Smooth muscle cell (in vitro differentiated cells): Measurements from ENCODE around the gene GPR4. TPM values are rescaled to one million over a fixed set of nuclear protein-coding genes. Genes with fewer than 3 reads are reported as not detected.

ENCODE experiments used
- DNase-seq: peaks from one replicate; lab custom pipeline; 2025; ENCODE audit not compliant: unreplicated experiment; lab: John Stamatoyannopoulos, UW
- H2AFZ ChIP-seq: fragments of 200-600 bp; sonication (generic); 2 replicates; pipeline ENCODE4 v1.6.0; 2016; ENCODE audit warnings: antibody characterized with exemption, low read depth, mild to moderate bottlenecking
- H3F3A ChIP-seq: fragments of 200-600 bp; sonication (generic); 2 replicates; pipeline ENCODE4 v1.6.0; 2017; ENCODE audit warnings: antibody characterized with exemption, low read depth
- H3K27ac ChIP-seq: fragments of 200-600 bp; sonication (generic); 2 replicates; pipeline ENCODE4 v1.5.1; 2016; ENCODE audit warnings: low read depth, mild to moderate bottlenecking
- H3K27me3 ChIP-seq: fragments of 200-600 bp; sonication (generic); 2 replicates; pipeline ENCODE4 v1.6.1; 2016; ENCODE audit warnings: low read depth, mild to moderate bottlenecking
- H3K36me3 ChIP-seq: fragments of 200-600 bp; sonication (generic); 2 replicates; pipeline ENCODE4 v1.5.1; 2016; ENCODE audit warnings: low read depth
- H3K4me1 ChIP-seq: fragments of 200-600 bp; sonication (generic); 2 replicates; pipeline ENCODE4 v1.5.1; 2016; ENCODE audit warnings: low read depth
- H3K4me2 ChIP-seq: fragments of 200-600 bp; sonication (generic); 2 replicates; pipeline ENCODE4 v1.6.0; 2016; ENCODE audit warnings: mild to moderate bottlenecking
- H3K4me3 ChIP-seq: fragments of 200-600 bp; sonication (generic); 2 replicates; pipeline ENCODE4 v1.5.1; 2016; ENCODE audit warnings: mild to moderate bottlenecking
- H3K79me2 ChIP-seq: fragments of 200-600 bp; sonication (generic); 2 replicates; pipeline ENCODE4 v1.6.0; 2016; ENCODE audit warnings: low read depth, mild to moderate bottlenecking
- H3K9ac ChIP-seq: fragments of 200-600 bp; sonication (generic); 2 replicates; pipeline ENCODE4 v1.6.0; 2016; ENCODE audit warnings: low read depth
- H3K9me3 ChIP-seq: fragments of 200-600 bp; sonication (generic); replicated peaks from 2 replicates; pipeline ENCODE4 v1.5.1; 2016; ENCODE audit warnings: low read depth
- H4K20me1 ChIP-seq: fragments of 200-600 bp; sonication (generic); 2 replicates; pipeline ENCODE4 v1.6.0; 2016; ENCODE audit warnings: low read depth
- CTCF ChIP-seq: fragments of 200-600 bp; sonication (generic); IDR thresholded peaks from 2 replicates; pipeline ENCODE4 v1.5.1; 2017; ENCODE audit warnings: borderline replicate concordance, mild to moderate bottlenecking, antibody characterized with exemption; ENCODE audit not compliant: insufficient read depth, poor library complexity, severe bottlenecking
- WGBS: methylation state at CpG from one replicate; pipeline ENCODE4 v1.1.7; 2016; ENCODE audit warnings: low lambda C conversion rate; 5-methylcytosine and 5-hydroxymethylcytosine counted together
- polyA plus RNA-seq: library from polyadenylated mRNA; unstranded; fragments of >200 nt; fragmentation: Nextera tagmentation; extraction: Ambion mirVana; gene quantifications from 2 replicates; pipeline ENCODE4 v1.2.1, GENCODE V29; 2016
- total RNA-seq: library from RNA; depleted of rRNA; stranded (reverse); fragments of >200 nt; gene quantifications from 2 replicates; pipeline ENCODE4 v1.2.3, GENCODE V29; 2014

GPR4 gene
- total and polyA plus RNA-seq, 2 experiments from 2014 or later: not detected

DNA sequence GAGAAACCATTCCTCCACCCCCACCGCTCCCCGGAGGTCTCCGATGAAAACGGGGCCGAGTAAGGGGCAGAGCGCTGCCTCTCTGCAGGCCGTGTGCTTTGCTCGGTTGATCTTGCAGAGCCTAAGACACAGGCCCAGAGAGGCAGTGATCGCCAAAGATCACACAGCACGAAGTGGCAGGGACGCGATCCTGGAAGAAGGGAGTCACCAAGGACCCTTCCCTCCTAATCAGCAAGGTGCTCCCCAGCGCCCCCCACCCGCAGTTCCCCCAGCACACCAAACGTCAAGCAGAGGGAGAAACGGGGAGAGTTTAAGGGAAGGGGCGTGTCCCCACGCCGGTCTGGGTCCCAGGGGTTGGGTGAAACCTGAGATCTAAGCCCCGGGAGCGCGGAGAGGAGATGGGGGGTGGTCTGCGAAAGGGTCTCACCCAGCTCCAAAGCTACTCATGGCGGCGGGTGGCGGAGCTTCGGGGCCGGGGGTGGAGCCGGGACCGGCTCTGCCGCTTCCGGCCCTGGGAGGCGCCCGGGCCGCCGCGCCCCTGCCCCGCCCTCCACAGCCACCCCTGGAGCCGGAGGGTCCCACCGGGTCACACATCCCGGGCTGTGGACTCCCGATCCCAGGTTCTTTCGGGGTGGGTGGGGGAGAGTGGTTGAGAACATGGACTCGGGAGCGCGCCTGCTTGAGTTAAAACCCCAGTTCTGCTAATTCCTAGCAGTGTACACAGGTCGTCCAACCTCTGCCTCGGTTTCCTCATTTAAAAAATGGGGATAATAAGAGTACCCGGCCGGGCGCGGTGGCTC is 37.1 kb upstream of the GPR4 start, which contains the start of gene EML2:
Gene EML2, minus strand, starts transcription at position 468 of the 800 bp plus-strand sequence. Its CDS starts 21 bp downstream, at position 447.
- peak within 1 kb of the TSS; percentile 73 for H3K4me3 ChIP-seq
- H3K9ac ChIP-seq: peak within 1 kb of the TSS; percentile 32
- TF ChIP-seq CTCF: peak; percentile 8
- peak within 1 kb of the TSS; percentile 89 for H2AFZ ChIP-seq
- no peak for DNase-seq
- no peaks in the 10 kb centered on the region for H4K20me1 ChIP-seq
- peak within 1 kb of the TSS; percentile 95 for H3K4me2 ChIP-seq
- peaks cover 17% of the 10 kb centered on the region for H3K4me1 ChIP-seq
- no peaks in the 10 kb centered on the region for H3K9me3 ChIP-seq
- H3K79me2 ChIP-seq: peaks cover 3% of the 10 kb centered on the region
- peaks cover 38% of the 10 kb centered on the region for H3F3A ChIP-seq
- no peaks in the 10 kb centered on the region for H3K27me3 ChIP-seq
- WGBS: 15% methylated on average over 33 of the region's 52 CpGs
- peak within 1 kb of the TSS; percentile 16 for H3K27ac ChIP-seq
- H3K36me3 ChIP-seq: no peaks in the 10 kb centered on the region

GRCh38 chr19:45637890-45638667 is 36.1 kb upstream of the GPR4 start:
- Histone ChIP-seq H3K79me2 (peaks cover 3% of the 10 kb centered on the region), H3K9ac (peak overlapping the region; percentile 32), H3K36me3 (no peaks in the 10 kb centered on the region), H3F3A (peaks cover 32% of the 10 kb centered on the region), H3K4me2 (peak overlapping the region; percentile 95), H3K27ac (peak overlapping the region; percentile 16), H3K27me3 (no peaks in the 10 kb centered on the region), H3K9me3 (no peaks in the 10 kb centered on the region), H3K4me1 (peaks cover 12% of the 10 kb centered on the region), H2AFZ (peak overlapping the region; percentile 89), H3K4me3 (peak overlapping the region; percentile 73), H4K20me1 (no peaks in the 10 kb centered on the region)
- WGBS: 46% methylated on average over 19 of the region's 19 CpGs
- no peak for TF ChIP-seq CTCF
- no peak for DNase-seq

- Histone ChIP-seq H3K36me3 (no peaks in the 10 kb centered on the region), H3K4me1 (peaks cover 14% of the 10 kb centered on the region)
- no peak for DNase-seq
These were observed 34.9 kb upstream of the GPR4 start for GRCh38 chr19:45636902-45637301.

More at GRCh38 chr19:45636902-45637301, 34.9 kb upstream of the GPR4 start:
- no peaks in the 10 kb centered on the region for H3K9me3 ChIP-seq
- H3K27ac ChIP-seq: no peak overlapping the region
- H3K27me3 ChIP-seq: no peaks in the 10 kb centered on the region
- 96% methylated on average over 2 of the region's 2 CpGs for WGBS
- H3K9ac ChIP-seq: no peak overlapping the region
- no peak overlapping the region for H3K4me2 ChIP-seq
- no peak for TF ChIP-seq CTCF
- H4K20me1 ChIP-seq: no peaks in the 10 kb centered on the region
- H3K4me3 ChIP-seq: no peak overlapping the region
- no peak overlapping the region for H2AFZ ChIP-seq
- peaks cover 32% of the 10 kb centered on the region for H3F3A ChIP-seq
- peaks cover 3% of the 10 kb centered on the region for H3K79me2 ChIP-seq
